Ovary (tissue), 9 donors: ENCODE data around the gene ADAMTS7. TPM values are rescaled to one million over a fixed set of nuclear protein-coding genes. Genes with fewer than 3 reads are reported as not detected.
"Not testable (repeated sequence)": the region's sequence is repeated elsewhere in the genome, so short reads cannot be mapped to it uniquely, and the experiment has no call there.

Source experiments
- DNase-seq, 5 donors: peaks; one replicate each; pipeline ENCODE4 v3.0.0-alpha.2; 2019 to 2020
- H3K27ac ChIP-seq, 2 donors: fragments of 200-600 bp; one replicate each; pipeline versions ENCODE4 v1.5.1 to v1.8.0; 2019 to 2022
- H3K27me3 ChIP-seq: fragments of 200-600 bp; one replicate; pipeline ENCODE4 v1.8.0; 2022
- H3K36me3 ChIP-seq: fragments of 200-600 bp; sonication (generic); one replicate; pipeline ENCODE4 v1.5.1; 2019
- H3K4me1 ChIP-seq: one replicate; pipeline ENCODE4 v1.8.1; 2013; ENCODE audit warnings: mild to moderate bottlenecking, moderate library complexity; ENCODE audit not compliant: insufficient read depth
- H3K4me3 ChIP-seq: fragments of 200-600 bp; sonication (generic); one replicate; pipeline ENCODE4 v1.5.1; 2017
- H3K9me3 ChIP-seq, 2 donors: fragments of 200-600 bp in 1 of 2; sonication (generic) in 1 of 2; one replicate each; pipeline versions ENCODE4 v1.5.1 to v1.8.1; 2013 to 2019; ENCODE audit warnings: mild to moderate bottlenecking in 1 of 2, moderate library complexity in 1 of 2
- EP300 ChIP-seq: sonication (generic); formaldehyde crosslinking; IDR thresholded peaks from one replicate; pipeline ENCODE4 v1.6.1; 2017; ENCODE audit warnings: antibody characterized with exemption
- POLR2A ChIP-seq: fragments of 450-650 bp; IDR thresholded peaks from one replicate; pipeline ENCODE4 v1.6.1; 2017; ENCODE audit warnings: antibody characterized with exemption, mild to moderate bottlenecking, moderate library complexity
- WGBS, 3 donors: extraction: QIAGEN DNeasy Blood & Tissue Kit in 1 of 3; methylation state at CpG; one replicate each; pipeline versions ENCODE4 v1.1.5 to v1.1.7; 2013 to 2017; 5-methylcytosine and 5-hydroxymethylcytosine counted together
- intact Hi-C, 4 donors: fragments of 100-400 bp; cut with DNase I; formaldehyde crosslinking; loops; one replicate each; pipeline versions ENCODE4 v1.11.0 to v1.15.1; 2022 to 2023
- polyA plus RNA-seq, 2 donors: library from polyadenylated mRNA; stranded (reverse); fragments of 200-250 nt in 1 of 2; fragments of 350-450 nt in 1 of 2; fragmentation: Illumina TruSeq in 1 of 2; extraction: RNeasy Lipid Tissue Mini Kit (QIAGEN cat#74804) in 1 of 2; gene quantifications; one replicate each; pipeline ENCODE4 v1.2.3, GENCODE V29; 2013 to 2014
- total RNA-seq, 7 donors: library from RNA; depleted of rRNA in 2 of 7; stranded (reverse); fragments of >200 nt in 2 of 7; fragmentation: NEBNext Ultra II Directional in 3 of 7; extraction: Animal tissue kit (Norgen Biotek cat#: 25700) in 3 of 7; gene quantifications; one replicate each; pipeline versions ENCODE4 v1.1.0 to v1.2.4, GENCODE V29; 2016 to 2023
- TF ChIP-seq, protein P1 (sequence below), 3 donors: fragments of 450-650 bp in 2 of 3; fragments of 200-600 bp in 1 of 3; IDR thresholded peaks; one replicate each; pipeline versions ENCODE4 v1.5.1 to v1.8.0; 2016 to 2022; ENCODE audit warnings: antibody characterized with exemption in 3 of 3, mild to moderate bottlenecking in 1 of 3
- donor health status: DM: no; HTN: no; CAD: no; lungs with moderate emphysema.
- donor health status: DM: no; HTN: no; CAD: no.
- donor health status: Bipolar disorder and iron deficiency.
- donor health status: DM: yes; HTN: yes; CAD: no.
- donor health status: DM: no; HTN: no; CAD: no.
- donor health status: DM: yes; HTN: yes; CAD: no.

The ADAMTS7 gene
- total and polyA plus RNA-seq, 9 donors: 2.1 to 16.5 (median 8.5) TPM

GRCh38 chr15:78807359-78807758 is 3.9 kb downstream of the ADAMTS7 start:
- DNase-seq: no peak
- WGBS, 3 donors: 92 to 100% (median 96%) methylated on average over 2 of the region's 2 CpGs

GRCh38 chr15:78804391-78804792 is 6.9 kb downstream of the ADAMTS7 start:
- Histone ChIP-seq H3K27me3 (no peaks in the 10 kb centered on the region), H3K4me3 (no peak overlapping the region), H3K9me3 (no peaks in the 10 kb centered on the region), H3K36me3 (no peaks in the 10 kb centered on the region), H3K27ac (no peak overlapping the region), H3K4me1 (peaks cover 1% of the 10 kb centered on the region)
- WGBS, 3 donors: 86 to 87% (median 87%) methylated on average over 14 of the region's 14 CpGs
- intact Hi-C loops: no loop called here
- TF ChIP-seq POLR2A (no peak), EP300 (no peak)
- TF ChIP-seq, protein P1, sequence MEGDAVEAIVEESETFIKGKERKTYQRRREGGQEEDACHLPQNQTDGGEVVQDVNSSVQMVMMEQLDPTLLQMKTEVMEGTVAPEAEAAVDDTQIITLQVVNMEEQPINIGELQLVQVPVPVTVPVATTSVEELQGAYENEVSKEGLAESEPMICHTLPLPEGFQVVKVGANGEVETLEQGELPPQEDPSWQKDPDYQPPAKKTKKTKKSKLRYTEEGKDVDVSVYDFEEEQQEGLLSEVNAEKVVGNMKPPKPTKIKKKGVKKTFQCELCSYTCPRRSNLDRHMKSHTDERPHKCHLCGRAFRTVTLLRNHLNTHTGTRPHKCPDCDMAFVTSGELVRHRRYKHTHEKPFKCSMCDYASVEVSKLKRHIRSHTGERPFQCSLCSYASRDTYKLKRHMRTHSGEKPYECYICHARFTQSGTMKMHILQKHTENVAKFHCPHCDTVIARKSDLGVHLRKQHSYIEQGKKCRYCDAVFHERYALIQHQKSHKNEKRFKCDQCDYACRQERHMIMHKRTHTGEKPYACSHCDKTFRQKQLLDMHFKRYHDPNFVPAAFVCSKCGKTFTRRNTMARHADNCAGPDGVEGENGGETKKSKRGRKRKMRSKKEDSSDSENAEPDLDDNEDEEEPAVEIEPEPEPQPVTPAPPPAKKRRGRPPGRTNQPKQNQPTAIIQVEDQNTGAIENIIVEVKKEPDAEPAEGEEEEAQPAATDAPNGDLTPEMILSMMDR (IDR thresholded peaks at IDR 0.05): no peak
- DNase-seq: no peak

More at GRCh38 chr15:78807359-78807758, 3.9 kb downstream of the ADAMTS7 start:
- TF ChIP-seq, protein P1 (IDR thresholded peaks at IDR 0.05): no peak
- TF ChIP-seq EP300 (no peak), POLR2A (no peak)
- no peak overlapping the region for H3K27ac ChIP-seq
- H3K9me3 ChIP-seq: no peaks in the 10 kb centered on the region
- H3K4me1 ChIP-seq: peaks cover 2% of the 10 kb centered on the region
- intact Hi-C loops: no loop called here
- no peaks in the 10 kb centered on the region for H3K36me3 ChIP-seq
- no peaks in the 10 kb centered on the region for H3K27me3 ChIP-seq
- no peak overlapping the region for H3K4me3 ChIP-seq

DNA sequence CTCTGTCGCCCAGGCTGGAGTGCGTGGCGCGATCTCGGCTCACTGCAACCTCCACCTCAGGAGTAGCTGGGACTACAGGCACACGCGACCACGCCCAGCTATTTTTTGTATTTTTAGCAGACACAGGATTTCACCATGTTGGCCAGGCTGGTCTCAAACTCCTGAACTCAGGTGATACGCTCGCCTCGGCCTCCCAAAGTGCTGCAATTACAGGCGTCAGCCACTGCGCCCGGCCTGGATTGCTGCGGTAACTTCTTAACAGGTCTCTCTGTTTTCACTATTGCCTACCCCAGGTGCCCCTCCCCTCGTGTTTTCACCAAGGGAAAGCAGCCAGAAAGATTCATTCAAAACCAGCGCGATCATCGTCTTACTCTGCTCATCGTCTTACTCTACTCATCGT is 10.5 kb downstream of the ADAMTS7 start:
- no peak for DNase-seq
- WGBS, 3 donors: 92 to 94% (median 93%) methylated on average over 21 of the region's 21 CpGs
- no peak overlapping the region for H3K27ac ChIP-seq
- intact Hi-C loops: no loop called here
- H3K36me3 ChIP-seq: no peaks in the 10 kb centered on the region
- peaks cover 2% of the 10 kb centered on the region for H3K4me1 ChIP-seq
- H3K4me3 ChIP-seq: no peak overlapping the region
- TF ChIP-seq POLR2A: no peak
- TF ChIP-seq, protein P1 (IDR thresholded peaks at IDR 0.05): no peak
- no peak for TF ChIP-seq EP300
- H3K27me3 ChIP-seq: no peaks in the 10 kb centered on the region
- H3K9me3 ChIP-seq: no peaks in the 10 kb centered on the region

DNA sequence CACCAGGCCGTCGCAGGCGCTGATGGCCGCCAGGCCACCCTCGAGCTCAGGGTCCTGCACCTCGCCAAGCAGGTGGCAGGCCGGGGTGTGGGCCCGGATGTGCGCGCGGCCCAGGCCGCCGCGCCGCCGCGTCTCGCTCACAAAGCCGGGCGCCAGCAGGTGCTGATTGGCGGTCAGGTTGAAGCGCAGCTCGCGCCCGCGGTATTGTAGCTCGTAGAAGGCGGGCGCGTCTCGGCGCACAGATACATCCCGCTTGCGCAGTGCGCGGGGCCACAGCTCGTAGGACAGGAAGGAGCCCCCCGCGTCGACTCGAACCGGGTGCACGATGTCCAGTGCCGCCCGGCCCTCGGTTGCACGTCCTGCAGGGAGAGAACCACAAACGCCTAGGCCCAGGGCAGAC is 11.1 kb downstream of the ADAMTS7 start:
- Histone ChIP-seq H3K4me3 (no peak overlapping the region), H3K9me3 (no peaks in the 10 kb centered on the region), H3K36me3 (no peaks in the 10 kb centered on the region), H3K27ac (no peak overlapping the region), H3K27me3 (no peaks in the 10 kb centered on the region), H3K4me1 (peaks cover 2% of the 10 kb centered on the region)
- TF ChIP-seq POLR2A (no peak), EP300 (no peak)
- TF ChIP-seq, protein P1 (IDR thresholded peaks at IDR 0.05): no peak
- WGBS, 3 donors: 91 to 95% (median 94%) methylated on average over 46 to 48 of the region's 48 CpGs
- intact Hi-C loops: no loop called here
- DNase-seq: no peak

- intact Hi-C loops, H3K9me3 ChIP-seq, H3K36me3 ChIP-seq, H3K4me1 ChIP-seq, H3K27ac ChIP-seq, H3K4me3 ChIP-seq, H3K27me3 ChIP-seq, DNase-seq: not testable (repeated sequence)
- WGBS, 3 donors: 87 to 100% (median 89%) methylated on average over 2 of the region's 7 CpGs
Measured at GRCh38 chr15:78799102-78799501, 12.2 kb downstream of the ADAMTS7 start.

DNA sequence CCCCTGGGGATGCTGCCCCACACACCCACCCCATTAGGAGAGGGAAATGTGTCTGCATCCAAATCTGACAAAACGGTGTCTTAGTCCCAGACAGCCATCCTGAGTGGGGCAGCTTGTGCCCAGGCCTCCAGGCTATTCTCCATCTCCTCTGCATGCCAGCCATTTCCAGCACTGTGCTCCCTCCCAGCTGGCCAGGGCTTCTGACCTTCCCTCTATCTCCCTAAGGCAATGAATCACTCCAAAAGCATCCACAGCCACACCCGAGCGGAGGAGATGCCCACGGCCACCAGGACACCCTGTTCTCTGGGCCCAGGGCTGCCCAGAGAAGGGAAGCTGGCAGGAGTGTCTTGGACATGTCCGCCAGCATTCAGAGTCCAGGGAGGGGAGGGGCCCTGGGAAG is 12.9 kb downstream of the ADAMTS7 start:
- H3K9me3 ChIP-seq, DNase-seq, H3K27me3 ChIP-seq, H3K36me3 ChIP-seq, H3K27ac ChIP-seq, H3K4me1 ChIP-seq, H3K4me3 ChIP-seq, intact Hi-C loops: not testable (repeated sequence)
- WGBS, 3 donors: 35 to 45% (median 39%) methylated on average over 5 of the region's 5 CpGs
